ENCODE data around the gene FSTL5. TPM values are rescaled to one million over a fixed set of nuclear protein-coding genes. Genes with fewer than 3 reads are reported as not detected.

Gene FSTL5
- total and polyA plus RNA-seq, 9 of the 15 experiments (the other 6 are each of a cell fraction or from before 2014, with no cell fraction given) = 0.09 to 3.1 (median 0.50) TPM; not detected in 1

DNA sequence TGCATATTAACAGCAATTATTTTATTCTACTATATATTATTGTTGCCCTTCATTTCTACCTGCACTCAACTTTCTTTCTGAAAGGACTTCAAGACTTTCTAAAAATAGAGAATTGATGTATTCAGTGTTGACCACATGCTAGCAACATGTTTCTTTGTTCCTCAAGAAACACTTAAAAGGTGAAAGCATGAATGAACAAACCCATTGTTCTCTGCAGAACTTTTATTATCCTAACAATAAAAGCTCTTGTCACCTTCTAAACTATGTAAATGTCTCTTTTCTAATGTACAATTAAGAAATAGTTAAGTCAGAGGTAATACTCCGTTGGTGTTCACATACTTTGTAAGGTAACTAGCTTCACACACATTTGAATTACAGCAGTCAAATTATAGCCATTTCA, 638.7 kb downstream of the FSTL5 start:
- H3K9me1 ChIP-seq (ENCODE audit: control insufficient read depth, insufficient read depth, low read length) = no peaks in the 10 kb centered on the region
- H3K27ac ChIP-seq (ENCODE audit: extremely low read depth, low read depth, low read length) = no peak overlapping the region
- ChIA-PET CTCF (ENCODE audit: low intra/inter-chr PET ratio) (no interaction called here), POLR2A (no interaction called here)
- in situ Hi-C loops (cut with MboI) = no loop called here
- WGBS (ENCODE audit: insufficient coverage, low coverage, missing lambda C conversion rate) = no CpG with 5 or more reads among the region's 1 CpG
- no peak for DNase-seq (ENCODE audit: extremely low read depth in 1 of 4, low spot score in 3 of 4)
- intact Hi-C loops (cut with micrococcal nuclease) = no loop called here
- TF ChIP-seq PHTF2 (CRISPR knock-in tag; IDR thresholded peaks at IDR 0.05) (no peak), ADNP (tag; IDR thresholded peaks at IDR 0.05) (no peak), GABPB1 (CRISPR knock-in tag; IDR thresholded peaks at IDR 0.05) (no peak), ZKSCAN3 (CRISPR knock-in tag; IDR thresholded peaks at IDR 0.05) (no peak), TARDBP (IDR thresholded peaks at IDR 0.05) (no peak)
- TF ChIP-seq, protein P1, sequence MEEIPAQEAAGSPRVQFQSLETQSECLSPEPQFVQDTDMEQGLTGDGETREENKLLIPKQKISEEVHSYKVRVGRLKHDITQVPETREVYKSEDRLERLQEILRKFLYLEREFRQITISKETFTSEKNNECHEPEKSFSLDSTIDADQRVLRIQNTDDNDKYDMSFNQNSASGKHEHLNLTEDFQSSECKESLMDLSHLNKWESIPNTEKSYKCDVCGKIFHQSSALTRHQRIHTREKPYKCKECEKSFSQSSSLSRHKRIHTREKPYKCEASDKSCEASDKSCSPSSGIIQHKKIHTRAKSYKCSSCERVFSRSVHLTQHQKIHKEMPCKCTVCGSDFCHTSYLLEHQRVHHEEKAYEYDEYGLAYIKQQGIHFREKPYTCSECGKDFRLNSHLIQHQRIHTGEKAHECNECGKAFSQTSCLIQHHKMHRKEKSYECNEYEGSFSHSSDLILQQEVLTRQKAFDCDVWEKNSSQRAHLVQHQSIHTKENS (CRISPR knock-in tag; IDR thresholded peaks at IDR 0.05) = no peak
- H2AFZ ChIP-seq (ENCODE audit: low read depth, low read length) = no peak overlapping the region
- no peaks in the 10 kb centered on the region for H3K36me3 ChIP-seq (ENCODE audit: control insufficient read depth, insufficient read depth, low read length)
- no TSS peak for BruUV-seq (replicated peaks)
- H3K9me3 ChIP-seq (replicated peaks; ENCODE audit: control insufficient read depth, insufficient read depth, low read depth, low read length) = no peaks in the 10 kb centered on the region
- H3K4me1 ChIP-seq (replicated peaks in 1 of 2; ENCODE audit: control insufficient read depth in 2 of 2, insufficient read depth in 2 of 2, low read length in 2 of 2) = no peaks in the 10 kb centered on the region
- H3K27me3 ChIP-seq (ENCODE audit: control insufficient read depth in 2 of 2, insufficient read depth in 2 of 2, low read length in 2 of 2) = no peaks in the 10 kb centered on the region
- H3K9ac ChIP-seq (ENCODE audit: insufficient read depth in 1 of 2, low read depth in 2 of 2, low read length in 2 of 2) = no peak overlapping the region
- no peaks in the 10 kb centered on the region for H4K20me1 ChIP-seq (replicated peaks; ENCODE audit: control insufficient read depth, insufficient read depth, low read length)
- FAIRE-seq = no peak
- no peak overlapping the region for H3K4me3 ChIP-seq
- ATAC-seq = no peak
- no peak overlapping the region for H3K4me2 ChIP-seq (ENCODE audit: insufficient read depth, low read length)
- no peaks in the 10 kb centered on the region for H3K79me2 ChIP-seq (ENCODE audit: control insufficient read depth, insufficient read depth, low read length)

DNA sequence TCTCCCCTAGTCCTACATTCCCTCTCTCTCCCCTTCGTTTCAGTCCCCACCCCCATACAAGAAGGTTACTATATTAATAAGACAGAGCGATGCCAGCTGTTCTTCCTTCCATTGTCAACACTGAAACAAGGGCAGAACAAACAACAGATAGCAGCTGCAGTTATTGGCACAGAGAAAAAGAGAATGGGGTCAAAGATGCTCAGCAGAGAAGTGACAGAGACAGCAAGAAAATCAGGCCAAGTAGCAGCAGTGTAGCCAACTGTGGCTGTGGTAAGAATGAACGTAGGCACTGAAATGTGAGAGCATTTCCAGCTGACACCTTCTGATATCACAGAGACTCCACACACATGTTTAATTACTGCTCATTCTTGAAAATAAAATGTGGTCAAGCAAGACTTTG, 641.8 kb downstream of the FSTL5 start:
- no peak for ATAC-seq
- Histone ChIP-seq H3K9me3 (replicated peaks; ENCODE audit: control insufficient read depth, insufficient read depth, low read depth, low read length) (no peaks in the 10 kb centered on the region), H3K9ac (ENCODE audit: insufficient read depth in 1 of 2, low read depth in 2 of 2, low read length in 2 of 2) (no peak overlapping the region), H3K9me1 (ENCODE audit: control insufficient read depth, insufficient read depth, low read length) (no peaks in the 10 kb centered on the region), H3K4me2 (ENCODE audit: insufficient read depth, low read length) (no peak overlapping the region), H2AFZ (ENCODE audit: low read depth, low read length) (no peak overlapping the region), H3K27ac (ENCODE audit: extremely low read depth, low read depth, low read length) (no peak overlapping the region), H3K36me3 (ENCODE audit: control insufficient read depth, insufficient read depth, low read length) (no peaks in the 10 kb centered on the region), H3K79me2 (ENCODE audit: control insufficient read depth, insufficient read depth, low read length) (no peaks in the 10 kb centered on the region), H3K4me3 (no peak overlapping the region), H3K4me1 (replicated peaks in 1 of 2; ENCODE audit: control insufficient read depth in 2 of 2, insufficient read depth in 2 of 2, low read length in 2 of 2) (no peaks in the 10 kb centered on the region), H3K27me3 (ENCODE audit: control insufficient read depth in 2 of 2, insufficient read depth in 2 of 2, low read length in 2 of 2) (no peaks in the 10 kb centered on the region), H4K20me1 (replicated peaks; ENCODE audit: control insufficient read depth, insufficient read depth, low read length) (no peaks in the 10 kb centered on the region)
- FAIRE-seq = no peak
- in situ Hi-C loops (cut with MboI) = no loop called here
- DNase-seq (ENCODE audit: extremely low read depth in 1 of 4, low spot score in 3 of 4) = no peak
- ChIA-PET POLR2A (no interaction called here), CTCF (ENCODE audit: low intra/inter-chr PET ratio) (no interaction called here)
- BruUV-seq (replicated peaks) = no TSS peak
- 0% methylated on average over 1 of the region's 3 CpGs for WGBS (ENCODE audit: insufficient coverage, low coverage, missing lambda C conversion rate)
- intact Hi-C loops (cut with micrococcal nuclease) = no loop called here
- TF ChIP-seq ZNF77 (CRISPR knock-in tag; IDR thresholded peaks at IDR 0.05) (no peak), NFRKB (IDR thresholded peaks at IDR 0.05; ENCODE audit: low read depth) (no peak), ZNF24 (IDR thresholded peaks at IDR 0.05) (no peak), KDM4B (IDR thresholded peaks at IDR 0.05; ENCODE audit: borderline replicate concordance in 2 of 2, low read depth in 1 of 2) (no peak)
- TF ChIP-seq, protein P2, sequence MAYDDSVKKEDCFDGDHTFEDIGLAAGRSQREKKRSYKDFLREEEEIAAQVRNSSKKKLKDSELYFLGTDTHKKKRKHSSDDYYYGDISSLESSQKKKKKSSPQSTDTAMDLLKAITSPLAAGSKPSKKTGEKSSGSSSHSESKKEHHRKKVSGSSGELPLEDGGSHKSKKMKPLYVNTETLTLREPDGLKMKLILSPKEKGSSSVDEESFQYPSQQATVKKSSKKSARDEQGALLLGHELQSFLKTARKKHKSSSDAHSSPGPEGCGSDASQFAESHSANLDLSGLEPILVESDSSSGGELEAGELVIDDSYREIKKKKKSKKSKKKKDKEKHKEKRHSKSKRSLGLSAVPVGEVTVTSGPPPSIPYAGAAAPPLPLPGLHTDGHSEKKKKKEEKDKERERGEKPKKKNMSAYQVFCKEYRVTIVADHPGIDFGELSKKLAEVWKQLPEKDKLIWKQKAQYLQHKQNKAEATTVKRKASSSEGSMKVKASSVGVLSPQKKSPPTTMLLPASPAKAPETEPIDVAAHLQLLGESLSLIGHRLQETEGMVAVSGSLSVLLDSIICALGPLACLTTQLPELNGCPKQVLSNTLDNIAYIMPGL (CRISPR knock-in tag; IDR thresholded peaks at IDR 0.05) = no peak
- TF ChIP-seq, protein P3, sequence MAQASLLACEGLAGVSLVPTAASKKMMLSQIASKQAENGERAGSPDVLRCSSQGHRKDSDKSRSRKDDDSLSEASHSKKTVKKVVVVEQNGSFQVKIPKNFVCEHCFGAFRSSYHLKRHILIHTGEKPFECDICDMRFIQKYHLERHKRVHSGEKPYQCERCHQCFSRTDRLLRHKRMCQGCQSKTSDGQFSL (CRISPR knock-in tag; IDR thresholded peaks at IDR 0.05) = no peak
- TF ChIP-seq, protein P3 (tag; IDR thresholded peaks at IDR 0.05) = no peak
- TF ChIP-seq, protein P4, sequence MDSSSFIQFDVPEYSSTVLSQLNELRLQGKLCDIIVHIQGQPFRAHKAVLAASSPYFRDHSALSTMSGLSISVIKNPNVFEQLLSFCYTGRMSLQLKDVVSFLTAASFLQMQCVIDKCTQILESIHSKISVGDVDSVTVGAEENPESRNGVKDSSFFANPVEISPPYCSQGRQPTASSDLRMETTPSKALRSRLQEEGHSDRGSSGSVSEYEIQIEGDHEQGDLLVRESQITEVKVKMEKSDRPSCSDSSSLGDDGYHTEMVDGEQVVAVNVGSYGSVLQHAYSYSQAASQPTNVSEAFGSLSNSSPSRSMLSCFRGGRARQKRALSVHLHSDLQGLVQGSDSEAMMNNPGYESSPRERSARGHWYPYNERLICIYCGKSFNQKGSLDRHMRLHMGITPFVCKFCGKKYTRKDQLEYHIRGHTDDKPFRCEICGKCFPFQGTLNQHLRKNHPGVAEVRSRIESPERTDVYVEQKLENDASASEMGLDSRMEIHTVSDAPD (CRISPR knock-in tag; IDR thresholded peaks at IDR 0.05) = no peak
